NCI-H345 treated with DMSO at 0.1 percent for 48 hours (cell line): ENCODE measurements around the gene PCYT1A.

Source experiments
- DNase-seq: peaks from one replicate; lab custom pipeline; 2025; ENCODE audit not compliant: unreplicated experiment; lab: John Stamatoyannopoulos, UW

The PCYT1A gene

DNA sequence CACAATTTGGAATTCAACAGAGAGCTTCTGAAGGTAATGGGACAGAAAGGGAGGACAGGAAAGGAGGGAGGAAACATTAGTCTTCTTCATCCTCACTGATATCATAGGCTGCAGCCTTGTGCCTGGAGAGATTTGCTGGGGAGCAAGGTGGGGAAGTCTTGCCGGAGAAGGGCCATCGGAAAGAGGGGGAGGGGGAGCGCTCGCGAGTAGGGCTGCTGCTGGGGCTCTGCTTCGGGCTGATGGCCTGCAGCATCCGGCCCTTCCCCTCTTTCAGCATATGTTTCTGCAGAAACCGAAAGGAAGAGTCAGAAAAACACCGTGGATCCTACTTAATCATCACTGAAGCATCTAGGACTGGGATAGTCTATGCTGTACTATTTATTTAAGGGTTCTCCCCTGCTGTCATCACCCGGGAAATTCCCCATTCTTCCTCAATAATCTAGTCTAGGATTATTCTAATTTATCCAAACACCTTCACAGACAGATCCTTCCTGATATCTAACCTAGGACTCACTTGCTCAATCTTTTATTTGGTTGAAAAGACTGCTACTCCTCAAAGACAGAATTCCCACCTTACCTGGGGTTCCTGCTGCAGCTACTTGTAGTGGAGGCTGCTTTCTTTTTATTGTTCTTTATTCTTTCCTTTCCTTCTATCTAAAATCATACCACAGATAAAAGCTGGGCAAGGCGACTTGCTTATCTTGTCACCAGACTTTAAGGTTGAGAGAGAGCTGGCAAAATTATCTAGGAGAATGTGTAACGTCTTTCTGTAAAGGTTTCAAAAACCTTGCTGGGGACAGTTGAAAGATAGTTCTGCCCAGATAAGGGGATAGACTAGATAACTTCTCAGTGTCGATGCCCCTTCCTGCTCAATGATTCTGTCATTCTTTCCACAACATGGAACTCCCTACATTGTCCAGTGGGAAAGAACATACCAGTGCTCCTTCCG is 48.6 kb downstream of the PCYT1A start:
- no peak for DNase-seq

DNA sequence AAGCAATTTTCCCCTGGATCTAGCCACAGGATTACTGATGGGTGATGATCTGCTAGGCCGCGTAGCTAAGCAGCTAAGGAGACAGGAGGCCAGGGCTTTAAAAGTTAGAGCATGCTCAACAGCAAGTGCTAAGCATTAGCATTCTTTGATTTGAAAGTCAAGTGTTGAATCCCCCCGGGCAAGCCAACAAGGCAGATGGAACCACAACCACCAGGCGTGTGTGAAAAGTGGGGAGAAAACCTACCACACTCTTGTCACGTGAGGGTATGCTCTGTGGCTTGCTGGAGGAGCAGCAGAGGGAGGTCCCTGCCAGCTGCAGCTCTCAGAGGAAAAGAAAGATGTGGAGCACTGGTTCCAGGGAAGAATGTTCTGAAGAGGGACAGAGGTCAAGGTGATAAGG is 50.3 kb downstream of the PCYT1A start:
- DNase-seq, result no peak

DNA sequence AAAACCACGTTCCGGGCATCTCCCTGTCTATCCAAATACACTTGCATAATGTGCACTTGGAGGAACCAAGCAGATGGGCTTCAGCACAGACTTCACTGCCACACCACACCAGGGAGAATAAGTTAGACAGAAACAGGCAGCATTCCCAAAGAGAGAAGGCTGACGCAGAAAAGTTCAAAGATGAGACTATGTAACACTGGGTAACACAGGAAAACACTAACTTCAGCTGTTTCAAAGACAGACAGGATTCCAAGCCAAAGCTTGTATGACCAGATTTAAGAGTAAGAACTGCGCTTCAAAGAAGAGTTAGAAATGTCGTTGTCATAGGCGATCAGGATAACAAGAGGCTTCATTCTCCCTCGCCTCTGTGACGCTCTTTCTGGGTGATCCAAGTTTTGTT is 51.3 kb downstream of the PCYT1A start:
- no peak for DNase-seq

DNA sequence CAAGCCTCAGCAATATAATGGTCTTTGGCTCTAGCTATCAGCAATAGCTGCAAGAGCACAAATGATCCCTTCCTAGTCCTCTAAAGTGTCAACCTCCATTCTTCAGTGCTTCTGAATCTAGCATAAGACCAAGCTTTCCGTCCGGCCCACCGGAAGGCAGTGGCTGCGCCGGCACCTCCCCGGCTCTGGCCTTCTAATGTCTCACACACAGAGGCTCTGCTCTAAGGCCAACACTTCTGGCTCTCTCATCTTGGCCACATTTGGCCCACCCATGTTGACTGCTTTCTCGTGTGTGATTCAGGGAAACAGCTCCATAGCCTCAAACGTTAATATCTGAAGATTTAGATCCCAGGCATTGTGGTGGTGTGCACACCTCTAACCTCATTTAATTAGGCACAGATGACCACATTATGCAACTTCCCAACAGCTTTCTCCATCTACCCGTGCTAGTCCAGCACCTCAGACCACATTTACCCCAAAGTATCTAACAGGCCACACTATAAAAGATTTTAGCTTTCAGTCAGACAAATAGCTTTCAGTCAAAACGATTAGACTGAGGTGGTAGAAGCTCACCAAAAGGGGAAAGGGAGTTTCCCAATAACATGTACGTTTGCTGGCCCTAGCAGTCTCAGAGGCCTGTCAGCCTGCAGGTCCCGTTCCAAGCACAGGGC is 51.9 kb downstream of the PCYT1A start:
- no peak for DNase-seq

DNA sequence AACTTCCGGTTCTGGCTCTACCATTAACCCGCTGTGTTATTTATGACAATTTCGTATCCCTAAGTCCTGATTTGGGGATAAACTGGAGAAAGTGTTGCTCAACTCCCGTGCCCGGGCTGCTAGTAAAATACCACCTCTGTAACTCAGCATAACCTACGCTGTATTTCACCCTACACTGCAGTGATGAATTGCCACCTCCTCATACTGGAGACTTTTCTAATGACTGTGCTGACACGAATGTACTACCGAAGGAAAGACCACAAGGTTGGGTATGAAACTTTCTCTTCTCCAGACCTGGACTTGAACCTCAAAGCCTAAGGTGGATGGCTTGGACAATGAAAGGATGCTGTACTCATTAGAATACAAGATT is 54.7 kb downstream of the PCYT1A start:
- DNase-seq, result no peak

DNA sequence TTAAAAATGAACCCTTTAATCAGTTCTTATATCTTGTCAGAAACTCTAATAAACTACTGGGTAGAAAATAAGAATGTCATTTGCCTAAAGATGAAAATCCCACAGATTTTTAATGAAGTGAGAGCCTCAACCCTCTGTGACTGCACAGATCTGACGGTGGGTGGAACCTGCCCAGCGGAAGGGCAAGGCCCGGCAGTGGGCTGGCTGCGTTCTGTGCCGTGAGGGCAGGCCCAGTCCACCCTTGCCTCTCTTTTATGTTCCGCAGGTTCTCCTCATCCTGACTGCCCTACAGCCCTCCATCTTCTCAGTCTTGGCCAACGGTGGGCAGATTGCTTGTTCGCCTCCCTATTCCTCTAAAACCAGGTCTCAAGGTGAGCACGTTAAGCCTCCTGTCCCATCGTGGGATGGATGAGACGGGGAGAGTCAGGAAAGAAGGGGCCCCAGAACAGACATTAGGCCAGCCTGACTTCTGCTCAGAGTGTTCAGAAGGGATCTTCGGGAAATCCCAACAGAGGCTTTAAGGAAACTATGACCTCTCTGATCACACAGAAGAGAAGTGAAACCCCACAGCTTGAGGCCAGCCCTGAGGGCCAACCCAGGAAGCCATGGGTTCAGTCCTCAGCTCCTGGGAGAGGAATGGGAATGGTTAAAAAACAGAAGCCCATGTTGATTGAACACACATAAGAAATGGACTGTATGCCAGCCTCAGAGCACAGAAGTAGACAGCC is 55.2 kb downstream of the PCYT1A start:
- DNase-seq, result no peak

DNA sequence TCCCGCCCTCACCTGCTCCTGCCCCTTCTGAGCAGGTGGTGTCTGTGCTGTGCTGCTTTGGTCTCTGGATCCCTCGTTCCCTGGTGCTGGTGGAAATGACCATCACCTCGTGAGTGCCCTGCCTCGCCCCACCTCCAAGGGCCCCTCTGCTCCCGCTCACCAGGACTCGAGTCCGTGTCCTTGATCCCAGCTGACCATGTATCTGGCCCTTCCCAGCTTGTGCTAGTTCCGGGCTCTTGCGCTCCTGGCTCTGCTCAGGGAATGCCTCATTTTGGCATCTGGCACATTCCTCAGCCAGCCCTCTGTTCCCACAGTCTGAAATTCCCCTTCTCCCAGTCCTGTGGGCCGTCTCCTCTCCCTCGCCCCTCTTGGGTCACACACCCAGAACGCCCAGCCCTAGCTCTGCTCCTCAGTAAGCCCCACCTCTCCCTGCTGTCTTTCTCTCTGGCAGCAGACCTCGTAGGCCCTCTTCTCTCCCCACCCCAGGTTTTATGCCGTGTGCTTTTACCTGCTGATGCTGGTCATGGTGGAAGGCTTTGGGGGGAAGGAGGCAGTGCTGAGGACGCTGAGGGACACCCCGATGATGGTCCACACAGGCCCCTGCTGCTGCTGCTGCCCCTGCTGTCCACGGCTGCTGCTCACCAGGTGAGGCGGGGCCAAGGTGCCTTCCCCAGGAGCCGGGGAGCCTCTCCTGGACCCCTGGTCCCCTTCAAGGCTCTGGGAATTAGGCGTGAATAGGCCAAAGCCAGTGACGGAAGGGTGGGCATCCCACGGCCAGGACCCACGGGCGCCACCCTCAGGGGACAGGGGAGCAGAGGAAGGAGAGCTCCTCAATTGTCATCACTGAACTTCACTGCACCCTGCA is 59.7 kb downstream of the PCYT1A start:
- DNase-seq, result no peak

DNA sequence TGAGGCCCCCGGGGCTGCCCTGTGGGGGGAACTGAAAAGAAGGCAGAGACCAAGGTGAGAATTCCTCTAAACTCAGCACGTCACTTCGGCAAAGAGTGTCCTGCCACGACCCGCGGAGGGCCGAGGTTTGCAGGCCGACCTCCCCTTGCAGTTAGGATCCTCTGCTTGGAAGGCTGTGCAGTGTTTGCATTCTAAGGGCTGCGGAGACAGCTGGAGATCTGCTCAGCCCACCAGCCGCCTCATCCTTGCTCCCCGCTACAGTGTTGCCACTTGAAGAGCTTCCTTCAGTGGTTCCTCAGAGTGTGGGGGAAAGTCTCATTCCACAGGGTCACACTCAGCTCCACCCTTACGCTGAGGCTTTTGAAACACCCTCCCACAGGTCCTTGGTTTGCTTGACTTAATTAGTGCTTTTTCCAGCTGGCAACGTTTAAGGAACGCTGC is 60.4 kb downstream of the PCYT1A start:
- DNase-seq, result no peak

DNA sequence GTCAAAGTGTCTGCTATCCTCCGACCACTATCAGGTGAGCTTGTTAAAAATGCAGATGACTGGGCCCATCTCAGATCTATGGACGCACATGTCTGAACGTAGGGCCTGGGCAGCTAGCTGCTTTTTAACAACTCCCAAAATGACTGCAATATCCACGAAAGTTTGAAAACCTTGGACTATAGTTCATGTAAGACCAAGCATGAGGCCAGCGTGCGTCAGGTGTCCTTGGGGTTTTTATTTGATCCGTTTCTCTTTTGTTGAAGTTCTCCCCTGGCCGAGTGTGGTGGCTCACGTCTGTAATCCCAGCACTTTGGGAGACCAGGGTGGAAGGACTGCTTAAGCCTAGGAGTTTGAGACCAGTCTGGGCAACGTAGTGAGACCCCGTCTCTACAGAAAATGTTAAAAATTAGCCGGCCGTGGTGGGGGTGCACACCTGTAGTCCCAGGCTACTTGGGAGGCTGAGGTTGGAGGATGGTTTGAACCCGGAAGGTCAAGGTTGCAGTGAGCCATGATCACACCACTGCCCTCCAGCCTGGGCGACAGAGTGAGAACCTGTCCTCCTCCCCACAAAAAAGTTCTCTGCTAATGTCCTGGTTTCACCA is 61.7 kb downstream of the PCYT1A start:
- DNase-seq, result no peak

DNA sequence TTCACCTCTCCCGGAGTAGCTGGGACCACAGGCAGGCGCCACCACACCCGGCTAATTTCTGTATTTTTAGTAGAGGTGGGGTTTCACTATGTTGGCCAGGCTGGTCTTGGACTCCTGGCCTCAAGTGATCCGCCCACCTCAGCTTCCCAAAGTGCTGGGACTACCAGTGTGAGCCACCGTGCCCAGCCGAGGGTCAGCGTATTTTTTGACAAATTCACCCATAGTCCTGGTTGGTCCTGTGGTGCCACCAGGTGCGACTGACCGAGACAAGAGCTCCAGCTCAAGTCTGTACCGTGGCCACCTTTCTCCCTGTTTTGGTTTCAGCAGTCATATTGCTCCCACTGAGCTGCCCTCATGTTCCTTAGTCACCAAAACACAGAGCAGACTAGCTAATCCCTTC is 62.4 kb downstream of the PCYT1A start:
- no peak for DNase-seq

DNA sequence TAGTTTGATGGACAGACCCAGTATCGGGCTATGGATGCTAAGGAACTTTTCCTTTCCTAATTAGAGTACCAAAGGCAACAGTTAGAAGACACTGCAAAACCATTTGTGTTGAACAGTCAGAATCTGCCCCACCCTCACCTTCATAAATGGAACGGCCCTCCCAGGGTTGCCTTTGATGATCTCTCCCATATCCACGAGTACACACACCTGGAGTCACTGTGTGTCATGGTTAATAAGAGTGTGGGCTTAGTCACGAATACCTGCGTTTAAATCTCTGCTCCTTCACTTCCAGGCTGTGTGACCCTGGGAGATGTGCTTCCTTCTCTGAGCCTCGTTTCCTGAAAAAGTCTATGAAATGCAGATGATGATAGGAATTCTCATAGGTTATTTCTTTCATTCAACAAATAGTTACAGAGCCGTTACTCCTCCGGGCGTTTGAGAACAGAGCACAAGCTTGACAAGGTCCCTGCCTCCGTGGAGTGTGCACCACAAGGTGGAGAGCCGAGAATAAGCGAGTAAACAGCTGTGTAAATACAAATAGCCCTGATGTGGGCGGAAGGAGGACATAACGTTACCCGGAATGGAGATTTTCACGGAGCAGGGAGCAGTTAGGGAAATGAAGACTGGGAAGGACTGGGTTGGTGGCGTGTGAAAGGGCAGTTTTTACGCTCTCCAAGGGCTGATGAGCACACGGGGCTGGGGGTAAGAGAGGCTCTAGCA is 64.5 kb downstream of the PCYT1A start:
- DNase-seq, result no peak

DNA sequence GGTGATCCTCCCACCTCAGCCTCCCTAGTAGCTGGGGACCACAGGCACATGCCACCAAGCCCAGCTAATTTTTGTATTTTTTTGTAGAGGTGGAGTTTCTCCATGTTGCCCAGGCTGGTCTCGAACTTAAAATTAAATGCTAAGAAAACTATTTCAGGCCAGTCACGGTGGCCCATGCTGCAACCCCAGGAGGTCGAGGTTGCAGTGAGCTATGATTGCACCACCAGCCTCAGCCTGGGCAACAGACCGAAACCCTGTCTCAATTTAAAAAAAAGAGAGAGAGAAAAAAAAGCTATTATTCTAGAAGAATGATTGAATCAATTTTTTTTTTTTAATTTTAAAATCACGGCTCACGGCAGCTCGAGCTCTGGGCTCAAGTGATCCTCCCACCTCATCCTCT is 66.5 kb downstream of the PCYT1A start:
- DNase-seq, result no peak

DNA sequence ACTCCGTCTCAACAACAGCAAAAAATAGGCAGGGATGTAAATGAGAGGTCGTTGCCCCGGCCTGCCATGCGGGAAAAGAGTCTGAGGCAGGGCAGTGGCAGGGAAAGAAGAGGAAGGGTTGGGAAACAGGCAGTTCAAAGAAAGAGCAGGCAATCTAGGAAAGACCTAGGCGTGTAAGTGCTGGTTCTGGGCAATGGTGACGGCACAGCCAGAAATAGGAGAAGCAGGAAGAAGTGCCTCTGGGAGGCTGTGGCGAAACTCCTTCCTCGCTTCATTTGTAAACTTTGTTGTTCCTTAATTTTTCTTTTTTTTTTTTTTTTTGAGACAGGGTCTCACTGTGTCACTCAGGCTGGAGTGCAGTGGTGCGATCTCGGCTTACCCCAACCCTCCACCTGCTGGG is 66.9 kb downstream of the PCYT1A start:
- no peak for DNase-seq

DNA sequence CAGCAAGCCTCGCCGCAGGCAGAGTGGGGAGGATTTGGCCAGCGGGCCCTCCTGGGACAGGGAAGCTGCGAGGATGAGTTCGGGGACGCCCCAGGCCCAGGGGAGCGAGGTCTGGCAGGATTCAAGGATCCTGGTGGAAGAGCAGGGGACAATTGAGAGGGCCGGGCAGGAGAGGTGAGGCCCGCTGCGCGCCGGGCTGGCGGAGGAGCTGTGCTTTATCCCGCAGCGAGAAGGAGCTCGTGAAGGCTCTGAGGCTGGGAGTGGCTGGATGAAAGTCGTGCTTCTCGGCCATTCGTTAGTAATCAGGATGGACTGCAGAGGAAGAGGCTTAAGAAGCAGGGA is 67.6 kb downstream of the PCYT1A start:
- DNase-seq, result no peak

DNA sequence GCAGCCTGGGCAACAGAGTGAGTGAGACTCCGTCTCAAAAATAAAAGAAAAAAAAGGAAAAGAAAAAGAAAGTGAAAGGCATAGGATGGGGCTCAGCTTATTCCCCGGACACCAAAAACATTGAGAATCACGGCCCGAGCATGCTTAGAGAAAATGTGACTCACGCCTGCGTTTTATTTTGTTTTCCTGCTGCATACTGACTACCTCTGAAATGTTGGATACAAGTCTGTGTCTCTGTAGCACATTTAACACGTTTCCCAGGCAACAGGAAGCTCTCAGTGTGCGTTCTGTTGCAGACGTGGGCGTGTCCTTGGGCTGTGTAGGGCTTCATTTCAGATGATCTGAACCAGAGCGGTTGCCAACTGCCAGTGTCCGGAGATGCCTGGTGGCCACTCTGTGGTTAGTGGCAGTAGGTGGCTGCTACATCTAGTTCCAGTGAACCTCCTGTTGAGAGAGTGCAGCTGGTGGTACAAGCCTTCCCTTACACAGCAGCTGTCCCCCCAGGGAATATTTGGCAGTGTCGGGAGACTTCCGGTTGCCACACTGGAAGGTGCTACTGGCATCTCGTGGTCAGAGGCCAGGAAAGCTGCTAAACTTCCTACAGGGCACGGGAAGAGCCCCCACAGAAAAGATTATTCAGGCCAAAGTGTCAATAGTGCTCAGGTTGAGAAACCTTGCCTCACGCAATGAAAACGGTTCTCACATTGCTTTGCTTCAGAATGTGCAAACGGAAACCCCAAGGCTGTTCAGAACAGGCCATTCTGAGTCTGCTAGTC is 68.1 kb downstream of the PCYT1A start:
- peak; percentile 47 for DNase-seq

DNA sequence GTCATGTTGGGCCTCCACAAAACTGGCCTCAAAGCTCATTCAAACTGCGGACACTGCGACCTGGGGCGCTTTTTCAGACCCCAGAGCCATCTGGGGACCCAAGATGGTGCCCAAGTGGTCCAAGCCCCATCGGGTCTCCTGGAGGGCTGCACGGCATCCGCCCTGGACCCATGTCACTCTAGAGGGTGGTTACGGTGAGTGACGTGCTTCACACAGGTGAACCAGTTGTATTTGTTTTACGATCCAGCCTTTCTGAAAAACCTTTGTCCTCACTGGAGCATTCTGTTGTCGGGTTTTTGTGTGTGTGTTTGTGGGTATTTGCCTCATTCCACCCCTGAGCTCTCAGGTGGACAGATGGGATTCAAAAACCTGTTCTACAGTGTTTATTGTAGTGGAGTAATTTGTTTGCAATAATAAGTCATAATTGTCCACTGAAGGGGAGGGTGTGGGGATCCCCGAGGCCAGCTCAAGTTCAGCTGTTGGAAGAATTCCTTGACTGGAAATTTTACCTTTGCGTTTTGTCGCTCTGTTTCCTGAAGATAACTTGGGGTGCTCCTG is 69.3 kb downstream of the PCYT1A start:
- DNase-seq, result no peak

DNA sequence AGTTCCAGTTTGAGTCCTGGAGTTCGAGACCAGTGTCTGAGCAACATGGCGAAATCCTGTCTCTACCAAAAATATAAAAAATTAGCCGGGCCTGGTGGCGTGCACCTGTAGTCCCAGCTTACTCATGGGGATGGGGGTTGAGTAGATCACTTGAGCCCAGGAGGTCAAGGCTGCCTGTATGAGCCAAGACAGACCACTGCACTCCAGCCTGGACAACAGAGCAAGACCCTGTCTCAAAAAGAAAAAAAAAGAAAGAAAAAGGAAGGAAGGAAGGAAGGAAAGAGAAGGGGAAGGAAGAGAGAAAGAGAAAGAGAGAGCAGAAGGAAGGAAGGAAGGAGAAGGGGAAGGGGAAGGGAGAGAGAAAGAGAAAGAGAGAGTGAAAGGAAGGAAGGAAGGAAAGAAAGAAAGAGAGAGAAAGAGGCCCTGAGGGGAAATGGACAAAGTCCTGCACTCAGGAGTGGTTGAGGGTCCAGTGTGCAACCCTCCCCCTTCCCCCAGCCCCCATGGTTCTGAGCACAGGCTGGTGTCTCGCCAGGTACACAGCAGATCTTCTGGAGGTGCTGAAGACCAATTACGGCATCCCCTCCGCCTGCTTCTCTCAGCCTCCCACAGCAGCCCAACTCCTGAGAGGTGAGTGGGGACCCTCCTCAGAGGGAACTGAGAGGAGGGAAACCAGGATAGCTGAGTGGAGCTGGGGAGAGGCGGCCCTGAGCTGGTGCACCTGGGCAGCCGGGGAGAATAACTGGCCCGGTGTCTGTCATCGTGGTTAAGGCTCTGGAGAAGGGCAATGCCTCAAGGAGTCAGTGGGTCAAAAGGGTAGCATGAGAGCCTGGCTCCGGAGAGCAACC is 70.0 kb downstream of the PCYT1A start:
- no peak for DNase-seq

DNA sequence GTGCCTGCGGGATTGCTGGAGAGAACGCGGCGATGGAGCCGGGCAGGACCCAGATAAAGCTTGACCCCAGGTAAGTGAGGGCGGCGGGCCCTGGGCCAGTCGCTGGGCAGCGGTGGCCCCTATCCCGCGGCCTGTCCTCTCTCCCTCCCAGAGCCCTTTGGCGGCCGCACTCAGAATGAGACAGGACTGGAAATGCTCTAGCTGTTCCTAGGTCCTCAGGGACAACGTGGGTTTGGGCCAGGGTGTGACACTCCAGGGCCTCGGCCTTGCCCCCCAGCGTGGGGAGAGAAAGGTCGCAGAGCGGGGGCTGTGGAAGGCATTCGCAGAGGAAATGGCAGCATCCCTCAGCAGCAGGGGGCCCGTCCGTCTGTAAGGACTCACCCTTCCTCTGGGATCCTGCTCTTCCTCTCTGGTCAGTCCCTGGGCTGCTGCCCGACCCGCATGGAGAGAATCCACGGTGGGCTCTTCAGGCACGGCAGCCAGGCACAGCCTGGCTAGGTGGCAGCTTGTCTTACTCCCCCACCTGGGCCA is 70.8 kb downstream of the PCYT1A start:
- no peak for DNase-seq
